CD4-positive, alpha-beta T cell treated with Interleukin-2 at 100 ng/mL for 4 hours (primary cell): Measurements from ENCODE around the gene CGB3.

ENCODE experiments used
- DNase-seq: peaks from one replicate; pipeline ENCODE4 v3.0.0-alpha.2; 2020; ENCODE audit warnings: low spot score

The CGB3 gene

DNA sequence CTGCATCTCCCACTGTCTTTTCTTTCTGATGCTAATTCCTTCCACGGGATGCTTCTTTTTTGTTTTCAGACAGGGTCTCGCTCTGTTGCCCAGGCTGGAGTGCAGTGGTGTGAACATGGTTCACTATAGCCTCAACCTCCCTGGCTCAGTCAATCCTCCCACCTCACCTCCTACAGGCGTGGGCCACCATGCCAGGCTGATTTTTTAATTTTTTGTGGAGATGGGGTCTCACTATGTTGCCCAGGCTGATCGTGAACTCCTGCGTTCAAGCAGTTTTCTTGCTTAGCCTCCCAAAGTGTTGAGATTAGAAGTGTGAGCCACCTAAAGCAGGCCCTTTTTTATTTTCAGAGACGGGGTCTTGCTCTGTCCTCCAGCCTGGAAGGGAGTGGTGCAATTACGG lies 35.8 kb downstream of the CGB3 start:
- no peak for DNase-seq

DNA sequence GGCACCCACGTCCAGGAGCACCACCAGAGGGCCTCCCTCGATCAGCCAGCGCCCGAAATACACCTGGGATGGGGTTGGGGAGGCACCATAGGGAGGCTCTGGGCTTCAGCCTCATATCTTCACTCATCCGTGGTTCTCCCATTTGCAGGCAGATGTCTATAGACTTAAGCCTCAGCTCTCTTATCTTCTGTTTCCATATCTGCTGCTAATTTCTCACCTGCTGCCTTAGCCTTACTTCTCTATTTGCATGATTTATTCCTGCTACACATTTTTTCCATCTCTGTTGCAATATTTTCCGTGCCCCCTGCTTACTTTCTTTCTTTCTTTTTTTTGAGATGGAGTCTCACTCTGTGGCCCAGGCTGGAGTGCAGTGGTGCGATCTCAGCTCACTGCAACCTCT lies 36.8 kb downstream of the CGB3 start:
- no peak for DNase-seq

DNA sequence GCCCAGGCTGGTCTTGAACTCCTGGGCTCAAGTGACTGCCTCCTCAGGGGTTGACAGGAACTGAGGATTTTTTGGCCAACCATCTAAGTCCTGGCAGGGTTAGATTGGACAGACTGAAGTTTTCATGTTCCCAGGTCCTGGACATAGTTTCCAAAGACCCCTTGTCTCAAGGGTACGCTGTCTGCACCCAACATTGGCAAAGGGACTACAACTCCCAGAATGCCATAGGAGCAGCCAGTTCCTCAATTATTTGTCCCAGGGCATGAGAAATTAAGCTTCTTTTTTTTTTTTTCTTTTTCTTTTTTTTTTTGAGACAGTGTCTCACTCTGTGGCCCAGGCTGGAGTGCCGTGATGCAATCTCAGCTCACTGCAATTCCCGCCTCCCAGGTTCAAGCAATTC lies 37.9 kb downstream of the CGB3 start:
- no peak for DNase-seq

DNA sequence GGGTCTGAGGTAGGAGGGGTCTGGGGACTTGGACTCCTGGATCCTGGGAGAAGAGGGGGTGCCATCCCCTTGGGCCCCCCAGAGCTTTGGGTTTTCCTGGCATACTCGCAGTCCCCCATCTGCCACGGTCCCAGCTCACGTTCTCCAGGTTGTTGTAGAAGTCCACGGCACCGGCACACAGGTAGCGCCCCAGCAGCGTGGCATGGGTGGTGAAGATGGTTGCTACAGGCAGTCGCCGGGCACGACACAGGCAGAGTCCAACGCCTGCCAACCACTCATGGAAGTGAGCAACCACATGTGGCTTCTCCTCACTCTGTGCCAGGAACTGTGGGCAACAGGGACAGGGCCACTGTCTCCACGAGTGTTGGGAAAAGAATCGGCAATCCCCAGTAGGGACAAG lies 38.4 kb downstream of the CGB3 start:
- no peak for DNase-seq

DNA sequence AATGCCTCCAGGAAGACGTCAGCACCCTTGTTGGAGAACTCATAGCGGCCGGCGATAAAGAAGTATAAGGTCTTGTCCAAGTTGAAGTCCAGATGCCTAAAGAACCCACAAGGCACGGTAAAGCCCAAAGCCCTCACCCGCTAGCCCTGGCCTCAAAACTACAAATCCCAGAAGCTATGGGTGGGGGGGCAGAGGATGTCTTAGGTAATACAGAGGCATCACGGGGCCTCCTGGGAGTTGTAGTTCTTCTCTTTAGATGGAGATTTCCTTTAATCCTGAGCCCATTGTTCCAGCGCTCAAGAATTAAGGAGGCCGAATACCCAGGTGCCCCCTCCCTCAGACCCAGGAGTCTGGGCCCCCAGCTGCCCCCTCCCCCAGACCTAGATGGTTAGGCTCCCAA lies 41.9 kb downstream of the CGB3 start:
- DNase-seq, result no peak

DNA sequence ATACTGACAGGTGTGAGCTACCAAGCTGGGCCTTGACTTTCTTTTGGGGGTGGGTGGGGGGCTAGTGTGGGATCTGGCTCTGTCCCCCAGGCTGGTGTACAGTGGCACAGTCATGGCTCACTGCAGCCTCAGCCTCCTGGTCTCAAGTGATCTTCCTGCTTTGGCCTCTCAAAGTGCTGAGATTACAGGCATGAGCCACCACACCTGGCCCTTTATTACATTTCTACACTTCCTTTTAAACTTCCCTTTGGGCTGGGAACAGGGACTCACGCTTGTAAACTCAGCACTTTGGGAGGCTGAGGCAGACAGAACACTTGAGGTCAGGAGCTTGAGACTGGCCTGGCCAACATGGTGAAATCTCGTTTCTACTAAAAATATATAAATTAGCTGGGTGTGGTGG lies 47.1 kb downstream of the CGB3 start:
- no peak for DNase-seq

DNA sequence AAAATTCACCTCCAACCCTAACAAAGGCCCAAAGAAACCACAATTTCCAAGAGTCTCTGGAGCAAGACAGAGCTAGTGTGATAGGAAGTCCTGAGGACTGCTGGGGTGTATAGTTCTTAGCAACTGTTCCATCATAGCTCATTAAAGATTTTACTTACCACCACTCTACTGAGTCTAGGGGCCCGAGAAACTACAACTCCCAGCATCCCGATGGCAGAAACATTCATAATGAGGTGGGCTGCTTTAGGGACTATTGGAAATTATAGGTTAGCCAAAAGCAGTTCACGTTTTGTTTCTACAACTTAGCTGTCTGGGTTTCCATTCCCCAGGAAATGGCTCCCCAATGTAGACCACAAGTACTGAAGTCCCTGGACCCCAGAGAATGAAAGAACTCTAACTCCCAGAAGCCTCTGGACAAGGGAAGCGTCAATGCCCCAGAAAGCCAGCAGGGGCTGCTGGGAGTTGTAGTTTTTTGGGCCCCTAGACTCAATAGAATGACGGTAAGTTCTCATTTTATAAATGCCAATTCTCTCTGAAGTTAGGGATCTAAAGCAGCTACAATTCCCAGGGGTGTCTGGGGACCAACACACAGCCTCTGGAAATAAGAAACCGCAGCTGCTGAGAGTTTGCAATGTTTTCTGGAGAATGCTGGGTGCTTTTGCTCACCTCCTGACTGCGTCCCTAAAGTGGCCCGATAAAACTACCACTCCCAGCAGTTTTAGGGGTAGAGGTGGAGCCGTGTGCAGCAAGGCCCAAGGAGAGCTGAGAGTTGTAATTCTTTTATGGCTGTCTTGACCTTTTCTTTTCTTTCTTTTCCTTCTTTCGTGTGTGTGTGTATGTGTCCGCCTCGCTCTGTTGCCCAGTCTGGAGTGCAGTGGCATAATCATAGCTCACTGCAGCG lies 47.9 kb downstream of the CGB3 start:
- DNase-seq, result no peak
